ENCODE measurements around the gene DHRSX.
"Not testable (repeated sequence)": the region's sequence is repeated elsewhere in the genome, so short reads cannot be mapped to it uniquely, and the experiment has no call there.

DHRSX gene

GRCh38 chrX:2351321-2351720 lies 149.5 kb downstream of the DHRSX start:
- DNase-seq (ENCODE audit: low read depth in 2 of 2) = no peak

- not testable (repeated sequence) for DNase-seq (ENCODE audit: low read depth in 2 of 2)
Measured at GRCh38 chrX:2350703-2351102, 150.1 kb downstream of the DHRSX start.

GRCh38 chrX:2350036-2350435 lies 150.7 kb downstream of the DHRSX start:
- DNase-seq (ENCODE audit: low read depth in 2 of 2) = not testable (repeated sequence)

GRCh38 chrX:2348211-2348610 lies 152.6 kb downstream of the DHRSX start:
- DNase-seq (ENCODE audit: low read depth in 2 of 2) = no peak

GRCh38 chrX:2346158-2346557 lies 154.6 kb downstream of the DHRSX start:
- no peak for DNase-seq (ENCODE audit: low read depth in 2 of 2)

GRCh38 chrX:2345562-2345961 lies 155.2 kb downstream of the DHRSX start:
- DNase-seq (ENCODE audit: low read depth in 2 of 2) = no peak

- DNase-seq (ENCODE audit: low read depth in 2 of 2) = no peak
Measured at GRCh38 chrX:2343413-2343812, 157.4 kb downstream of the DHRSX start.

GRCh38 chrX:2342874-2343273 lies 157.9 kb downstream of the DHRSX start:
- DNase-seq (ENCODE audit: low read depth in 2 of 2) = no peak

- no peak for DNase-seq (ENCODE audit: low read depth in 2 of 2)
Measured at GRCh38 chrX:2342281-2342688, 158.5 kb downstream of the DHRSX start.

GRCh38 chrX:2340991-2341390 lies 159.8 kb downstream of the DHRSX start:
- no peak for DNase-seq (ENCODE audit: low read depth in 2 of 2)

- no peak for DNase-seq (ENCODE audit: low read depth in 2 of 2)
Measured at GRCh38 chrX:2336181-2336580, 164.6 kb downstream of the DHRSX start.

GRCh38 chrX:2334237-2334636 lies 166.5 kb downstream of the DHRSX start:
- DNase-seq (ENCODE audit: low read depth in 2 of 2) = no peak

- DNase-seq (ENCODE audit: low read depth in 2 of 2) = no peak
Measured at GRCh38 chrX:2332252-2332651, 168.5 kb downstream of the DHRSX start.

- no peak for DNase-seq (ENCODE audit: low read depth in 2 of 2)
Measured at GRCh38 chrX:2330910-2331309, 169.9 kb downstream of the DHRSX start.

- no peak for DNase-seq (ENCODE audit: low read depth in 2 of 2)
Measured at GRCh38 chrX:2330487-2330886, 170.3 kb downstream of the DHRSX start.

GRCh38 chrX:2327423-2327822 lies 173.4 kb downstream of the DHRSX start:
- DNase-seq (ENCODE audit: low read depth in 2 of 2) = no peak

GRCh38 chrX:2325076-2325784 lies 175.5 kb downstream of the DHRSX start:
- peak in 1 of 2 donors; percentile 26 for DNase-seq (ENCODE audit: low read depth in 2 of 2)

- no peak for DNase-seq (ENCODE audit: low read depth in 2 of 2)
Measured at GRCh38 chrX:2324151-2324550, 176.6 kb downstream of the DHRSX start.

- DNase-seq (ENCODE audit: low read depth in 2 of 2) = no peak
Measured at GRCh38 chrX:2321411-2321810, 179.4 kb downstream of the DHRSX start.

- no peak for DNase-seq (ENCODE audit: low read depth in 2 of 2)
Measured at GRCh38 chrX:2320580-2321327, 180.0 kb downstream of the DHRSX start.

- DNase-seq (ENCODE audit: low read depth in 2 of 2) = no peak
Measured at GRCh38 chrX:2320089-2320488, 180.7 kb downstream of the DHRSX start.

GRCh38 chrX:2318371-2318770 lies 182.4 kb downstream of the DHRSX start:
- DNase-seq (ENCODE audit: low read depth in 2 of 2) = no peak

- DNase-seq (ENCODE audit: low read depth in 2 of 2) = no peak
Measured at GRCh38 chrX:2317527-2318055, 183.2 kb downstream of the DHRSX start.

All from stimulated activated CD8-positive, alpha-beta memory T cell treated with anti-CD3 and anti-CD28 coated beads, Interleukin-7, amount 100 ng/mL, for 4 hours (primary cell).